Measurements from ENCODE around the gene GPRIN3.
"Not testable (repeated sequence)": the region's sequence is repeated elsewhere in the genome, so short reads cannot be mapped to it uniquely, and the experiment has no call there.

The GPRIN3 gene

DNA sequence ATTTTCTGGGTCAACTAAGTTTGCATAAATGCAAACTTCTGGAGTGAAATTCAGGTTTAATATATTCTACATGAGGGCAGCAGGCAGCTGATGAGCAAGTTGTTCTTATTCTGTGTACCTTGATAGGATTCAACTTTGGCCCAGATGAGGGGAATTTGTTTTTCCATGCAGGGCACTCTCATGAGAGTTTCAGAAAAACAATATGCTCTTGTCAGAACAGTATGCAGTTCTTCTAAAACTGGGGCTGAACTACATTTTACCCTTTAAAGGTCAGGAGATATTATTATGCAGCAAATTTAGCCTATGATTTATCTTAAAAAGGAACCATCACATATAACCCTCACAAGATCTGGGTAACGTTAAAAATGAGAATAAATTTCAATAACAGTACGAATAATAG is 19.2 kb downstream of the GPRIN3 start:
- no peak for DNase-seq

- DNase-seq = no peak
Measured at GRCh38 chr4:89287945-89288344, 19.7 kb downstream of the GPRIN3 start.

GRCh38 chr4:89285745-89286144 is 21.9 kb downstream of the GPRIN3 start:
- no peak for DNase-seq

DNA sequence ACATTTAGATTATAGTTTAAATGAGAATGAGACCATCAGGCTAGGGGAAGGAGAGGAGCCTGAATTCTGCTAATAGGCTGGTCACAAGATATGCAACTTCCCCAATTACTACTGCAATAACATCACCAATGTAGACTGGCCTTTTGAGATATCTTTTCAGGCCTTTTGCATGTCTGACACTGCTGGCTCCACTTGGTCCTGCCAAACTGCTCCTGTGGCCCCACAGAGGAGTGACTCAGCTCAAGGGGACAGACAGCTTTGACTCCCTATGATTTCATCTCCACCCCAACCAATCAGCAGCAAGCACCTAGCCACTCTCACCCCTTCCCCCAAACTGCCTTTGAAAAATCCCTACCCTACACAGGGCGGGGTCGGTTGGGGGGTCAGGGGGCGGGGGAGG is 22.8 kb downstream of the GPRIN3 start:
- DNase-seq = no peak

- DNase-seq = no peak
Measured at GRCh38 chr4:89284020-89284424, 23.6 kb downstream of the GPRIN3 start.

DNA sequence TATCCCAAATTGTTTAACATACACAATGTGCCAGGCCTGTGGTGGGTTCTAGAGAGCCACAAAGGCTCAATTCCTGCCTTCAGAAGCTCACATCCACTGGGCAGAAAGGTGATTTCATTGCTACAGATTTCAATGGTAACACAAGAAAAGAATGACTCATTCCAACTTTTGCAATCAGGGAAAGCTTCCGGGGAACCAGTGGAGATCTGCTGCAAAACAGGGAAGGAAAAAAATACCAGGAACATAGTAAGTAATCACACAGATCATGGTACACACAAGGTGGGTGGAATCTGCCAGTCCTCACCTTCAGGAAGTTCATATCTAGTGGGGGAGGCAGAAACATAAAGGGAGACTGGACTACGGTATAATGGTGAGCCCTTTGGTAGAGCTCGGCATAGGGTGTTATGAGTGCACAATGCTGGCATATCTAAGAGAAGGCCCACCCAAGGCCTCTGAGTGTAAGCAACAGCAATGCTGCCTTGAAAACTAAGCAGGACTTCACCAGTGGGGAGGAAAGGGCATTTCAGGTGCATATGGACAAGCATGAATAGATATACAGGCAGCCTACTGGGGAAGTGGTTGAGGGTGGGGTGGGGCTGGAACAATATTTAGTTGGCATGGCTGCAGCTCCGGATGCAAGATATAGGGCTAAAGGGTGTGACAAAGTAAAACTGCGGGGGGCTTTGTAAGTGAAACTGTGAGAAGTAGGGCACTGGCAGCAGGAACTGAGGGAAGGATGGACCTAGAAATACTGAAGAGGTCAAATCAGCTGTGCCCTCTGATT is 24.2 kb downstream of the GPRIN3 start:
- DNase-seq = no peak

GRCh38 chr4:89279385-89279784 is 28.2 kb downstream of the GPRIN3 start:
- no peak for DNase-seq

DNA sequence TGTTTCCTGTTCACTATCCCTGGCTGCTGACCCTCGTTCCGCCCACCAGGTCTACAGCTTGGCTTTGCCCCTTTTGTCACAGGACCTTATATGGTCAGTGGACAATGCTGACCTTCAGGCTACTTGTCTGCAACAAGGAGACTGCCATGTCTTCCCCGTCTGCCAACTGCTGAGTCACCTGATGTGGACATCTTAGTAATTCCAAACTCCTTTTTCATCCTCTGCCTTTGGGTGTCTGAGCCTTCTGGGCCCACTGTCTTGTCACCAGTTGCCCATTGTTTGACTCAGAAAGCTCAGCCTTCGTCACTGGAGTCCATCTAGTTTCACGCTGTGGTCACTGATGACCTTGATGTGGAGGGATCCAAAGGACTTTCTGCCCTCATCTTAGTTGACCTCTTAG is 30.2 kb downstream of the GPRIN3 start:
- DNase-seq = no peak

GRCh38 chr4:89276296-89276695 is 31.3 kb downstream of the GPRIN3 start:
- DNase-seq = no peak

DNA sequence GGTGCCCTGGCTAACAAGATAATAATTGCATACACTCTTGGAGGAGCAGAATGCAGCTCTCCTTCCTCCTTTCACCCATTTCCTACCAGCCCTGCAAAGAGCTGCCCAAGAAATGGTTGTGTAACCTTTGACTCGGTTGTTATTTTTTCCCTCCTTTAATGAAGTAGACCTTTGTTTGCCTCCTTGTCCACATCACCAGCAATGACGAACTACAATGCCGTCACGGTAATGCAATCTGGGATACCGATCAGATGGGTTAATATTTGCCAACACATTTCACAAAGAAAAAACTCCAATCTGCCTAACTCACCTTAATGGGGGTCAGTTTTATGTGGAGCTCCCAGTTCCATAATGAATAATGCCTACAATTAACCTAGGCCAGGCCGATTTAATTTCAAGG is 32.0 kb downstream of the GPRIN3 start:
- no peak for DNase-seq

- DNase-seq = no peak
Measured at GRCh38 chr4:89273741-89274141, 33.9 kb downstream of the GPRIN3 start.

GRCh38 chr4:89270792-89271191 is 36.8 kb downstream of the GPRIN3 start:
- no peak for DNase-seq

- no peak for DNase-seq
Measured at GRCh38 chr4:89269121-89269666, 38.4 kb downstream of the GPRIN3 start.

- no peak for DNase-seq
Measured at GRCh38 chr4:89268679-89269078, 38.9 kb downstream of the GPRIN3 start.

DNA sequence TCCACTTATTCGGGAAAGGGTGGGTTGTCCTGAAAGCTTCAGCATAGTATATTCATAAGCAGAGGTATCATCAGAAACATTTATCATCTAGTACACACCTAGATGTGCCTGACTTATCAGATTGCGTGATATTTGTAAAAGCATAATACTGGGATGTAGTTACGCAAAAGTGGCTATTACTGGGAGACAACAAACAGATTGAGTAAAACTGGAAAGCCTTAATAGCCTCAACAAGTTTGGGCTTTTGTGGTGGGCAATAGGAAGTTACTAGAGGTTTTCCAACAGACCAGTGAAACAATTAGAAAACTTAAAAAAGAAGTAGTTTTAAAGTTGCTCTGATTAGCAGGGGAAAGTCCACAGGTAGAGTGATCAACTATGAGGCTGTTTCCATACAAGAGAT is 39.8 kb downstream of the GPRIN3 start:
- no peak for DNase-seq

DNA sequence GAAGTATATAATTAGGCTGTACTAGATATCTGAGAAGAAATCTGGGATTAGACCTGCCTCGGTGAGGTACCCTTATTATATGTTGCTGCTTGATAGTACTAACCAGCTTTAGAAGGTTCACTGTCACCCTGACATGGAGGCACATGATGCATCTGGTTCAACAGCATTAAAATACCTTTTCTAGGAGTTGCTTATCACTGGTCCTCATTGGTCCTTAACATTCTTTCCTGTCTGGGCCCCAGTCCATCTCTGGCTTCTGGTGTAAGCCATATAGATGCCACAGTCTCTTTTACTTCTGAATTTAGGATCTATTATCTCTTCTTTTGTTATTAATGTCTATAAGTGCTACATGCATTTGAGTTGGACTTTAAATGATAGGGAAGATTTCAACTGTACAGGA is 40.2 kb downstream of the GPRIN3 start:
- no peak for DNase-seq

DNA sequence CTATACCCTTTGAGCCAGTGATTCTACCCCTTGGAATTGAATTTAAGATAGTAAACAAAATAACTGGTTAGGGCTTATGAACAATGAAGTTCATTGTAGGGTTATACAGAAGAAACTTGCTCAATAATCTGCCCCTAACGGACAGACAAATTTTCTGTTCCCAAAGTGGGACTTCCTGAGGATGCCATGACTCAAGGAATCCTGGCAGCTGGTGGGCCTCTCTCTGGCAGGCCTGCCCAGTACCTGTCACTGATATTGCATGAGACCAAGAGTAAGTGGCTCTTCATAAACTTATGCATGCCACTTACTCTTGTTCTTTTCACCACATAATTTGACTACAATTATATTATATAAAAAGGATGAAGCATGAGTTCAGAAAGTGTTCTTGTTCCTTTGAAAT is 41.5 kb downstream of the GPRIN3 start:
- DNase-seq = no peak

GRCh38 chr4:89263265-89263664 is 44.3 kb downstream of the GPRIN3 start:
- DNase-seq = no peak

DNA sequence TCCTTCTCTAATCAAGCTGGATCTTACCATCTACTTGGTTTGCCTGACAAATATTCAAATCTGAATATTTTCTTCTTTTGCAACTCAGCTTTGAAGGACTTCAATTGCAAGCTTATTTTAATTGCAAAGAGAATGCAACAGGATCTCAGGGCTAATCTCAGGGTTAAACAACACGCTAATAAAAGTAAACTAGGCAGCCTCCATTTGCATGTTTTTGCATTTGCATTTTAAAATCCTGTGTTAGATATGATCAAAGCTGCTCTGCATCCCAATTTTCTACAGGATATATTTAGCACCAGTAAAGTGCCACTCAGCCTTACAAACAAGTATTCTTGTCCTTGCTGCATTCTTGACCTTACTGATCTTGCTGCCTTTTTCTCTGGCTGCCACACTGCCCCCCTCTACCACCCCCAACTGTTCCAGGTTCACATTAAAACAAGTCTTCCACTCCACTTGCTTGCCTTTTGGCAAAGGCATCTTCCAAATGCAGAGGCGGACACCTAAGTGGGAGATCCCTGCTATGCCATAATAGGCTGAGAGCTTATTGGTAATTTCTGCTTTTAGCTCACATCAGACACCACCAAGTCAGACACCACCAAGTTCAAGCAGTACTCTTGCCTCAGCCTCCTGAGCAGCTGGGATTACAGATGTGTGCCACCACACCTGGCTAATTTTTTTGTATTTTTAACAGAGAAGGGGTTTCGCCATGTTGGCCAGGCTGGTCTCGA is 48.1 kb downstream of the GPRIN3 start:
- DNase-seq = no peak

DNA sequence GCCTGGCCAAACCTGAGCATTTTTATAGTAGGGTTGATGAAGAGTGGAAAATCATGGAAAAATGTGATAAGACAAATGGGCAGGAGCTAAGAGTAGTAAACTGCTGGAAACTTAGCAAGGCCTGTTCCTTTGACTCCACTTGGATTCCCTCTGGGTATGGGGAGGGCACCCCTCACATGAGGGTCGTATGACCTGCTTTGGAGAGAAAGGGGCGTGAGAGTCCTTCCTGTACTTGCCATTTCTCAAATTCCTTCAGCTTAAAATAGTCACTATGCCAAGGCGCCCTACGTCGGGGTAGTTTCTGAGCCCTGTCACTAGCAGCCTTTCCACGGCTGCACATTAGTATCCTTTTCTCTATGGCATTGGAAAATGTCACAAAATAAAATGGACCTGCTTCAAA is 49.1 kb downstream of the GPRIN3 start:
- DNase-seq = no peak

- no peak for DNase-seq
Measured at GRCh38 chr4:89257376-89257775, 50.2 kb downstream of the GPRIN3 start.

DNA sequence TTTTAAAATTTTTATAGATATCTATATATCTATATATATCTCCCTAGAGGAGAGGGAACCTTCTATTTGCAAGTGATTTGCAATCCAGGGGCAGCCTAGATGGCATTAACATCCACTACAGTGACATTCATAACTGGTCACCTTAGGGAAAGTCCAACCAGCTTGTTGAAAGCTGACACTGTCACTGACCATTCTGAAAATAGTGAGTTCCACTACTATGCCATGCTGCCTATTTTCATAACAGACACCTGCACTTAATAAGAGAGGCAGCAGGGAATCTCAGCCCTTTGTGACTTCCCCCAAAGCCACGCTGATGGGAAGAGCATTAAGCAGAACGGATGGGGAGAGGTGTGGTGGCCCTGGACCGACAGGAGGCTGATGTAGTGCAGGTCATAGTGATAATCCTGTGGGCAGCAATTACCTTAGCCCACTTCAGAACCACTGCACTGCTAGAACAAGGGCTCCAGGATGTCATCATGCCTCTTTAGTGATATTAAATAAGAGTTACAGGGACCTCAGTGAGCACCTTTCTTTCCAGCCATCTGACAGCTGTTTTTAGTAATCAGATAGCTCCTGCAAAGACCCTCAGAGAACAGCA is 51.3 kb downstream of the GPRIN3 start:
- DNase-seq = no peak

GRCh38 chr4:89254847-89255246 is 52.8 kb downstream of the GPRIN3 start:
- DNase-seq = peak; percentile 1

DNA sequence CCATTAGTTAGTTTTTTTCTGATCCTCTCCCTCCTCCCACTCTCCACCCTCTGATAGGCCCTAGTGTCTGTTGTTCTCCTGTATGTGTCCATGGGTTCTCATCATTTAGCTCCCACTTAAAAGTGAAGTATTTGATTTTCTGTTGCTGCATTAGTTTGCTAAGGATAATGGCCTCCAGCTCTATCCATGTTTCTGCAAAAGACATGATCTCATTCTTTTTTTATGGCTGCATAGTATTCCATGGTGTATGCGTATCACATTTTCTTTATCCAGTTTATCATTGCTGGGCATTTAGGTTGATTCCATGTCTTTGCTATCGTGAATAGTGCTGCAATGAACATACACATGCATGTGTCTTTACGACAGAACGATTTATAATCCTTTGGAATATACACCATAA is 53.3 kb downstream of the GPRIN3 start:
- DNase-seq = not testable (repeated sequence)

Measured in effector CD8-positive, alpha-beta T cell (primary cell).